ENCODE results near the gene ZFAND6.

GRCh38 chr15:80015156-80015555, 44.3 kb upstream of the ZFAND6 start:
- TF ChIP-seq CTCF (IDR thresholded peaks at IDR 0.05) (no peak), POLR2AphosphoS5 (IDR thresholded peaks at IDR 0.05) (no peak)

All from breast epithelium (tissue), 3 donors.